A549 (cell line): ENCODE measurements around the gene ARHGDIA. TPM values are rescaled to one million over a fixed set of nuclear protein-coding genes. Genes with fewer than 3 reads are reported as not detected.

ENCODE experiments used
- ATAC-seq, 2 experiments: fragments of 200-7000 bp in 1 of 2; fragments of >200 bp in 1 of 2; cut with Nextera tagmentation in 1 of 2; cut with Tn5 transposase in 1 of 2; 3 replicates each; pipeline versions ENCODE4 v1.8.0 to v1.9.1; 2018 to 2020; ENCODE audit warnings: mild to moderate bottlenecking in 1 of 2, moderate library complexity in 1 of 2
- CTCF ChIA-PET: fragments of 300-600 bp; sonication (Branson Sonifier 250); formaldehyde crosslinking; extraction: SDS; loops from one replicate; lab custom pipeline; 2021; ENCODE audit warnings: antibody characterized with exemption, inconsistent platforms; lab: Yijun Ruan, JAX
- POLR2A ChIA-PET: fragments of 350-600 bp; formaldehyde crosslinking; extraction: SDS; loops from one replicate; lab custom pipeline; 2021; ENCODE audit warnings: antibody characterized with exemption, inconsistent platforms; lab: Yijun Ruan, JAX
- DNase-seq, 2 experiments: peaks; one replicate each; pipeline versions ENCODE4 v3.0.0 to v3.0.0-alpha.2; 2011 to 2016; ENCODE audit warnings: low read depth in 1 of 2, low spot score in 1 of 2
- FAIRE-seq: peaks from 2 replicates; lab custom pipeline; 2011; peaks lifted over from hg19 to GRCh38; lab: Jason Lieb, UNC
- H3K27ac ChIP-seq, 2 experiments: fragments of >200 bp; sonication (Bioruptor Twin); formaldehyde crosslinking; 3 replicates each; pipeline ENCODE4 v1.5.1; 2016 to 2017
- H3K4me1 ChIP-seq: fragments of >200 bp; sonication (Bioruptor Twin); formaldehyde crosslinking; 3 replicates; pipeline ENCODE4 v1.6.1; 2016
- H3K4me2 ChIP-seq: fragments of >200 bp; sonication (Bioruptor Twin); formaldehyde crosslinking; 3 replicates; pipeline ENCODE4 v1.6.1; 2016
- H3K4me3 ChIP-seq: fragments of >200 bp; sonication (Bioruptor Twin); formaldehyde crosslinking; 3 replicates; pipeline ENCODE4 v1.5.1; 2016
- H3K9me3 ChIP-seq: fragments of >200 bp; sonication (Bioruptor Twin); formaldehyde crosslinking; 3 replicates; pipeline ENCODE4 v1.6.1; 2016
- CBX2 ChIP-seq: fragments of 200-600 bp; sonication (generic); IDR thresholded peaks from 2 replicates; pipeline ENCODE4 v1.6.1; 2016; ENCODE audit warnings: low read depth, mild to moderate bottlenecking, borderline replicate concordance
- CBX8 ChIP-seq: fragments of 200-600 bp; sonication (generic); IDR thresholded peaks from 2 replicates; pipeline ENCODE4 v1.6.1; 2016
- CHD2 ChIP-seq: fragments of 150-350 bp; IDR thresholded peaks from 2 replicates; pipeline ENCODE4 v1.6.1; 2014; ENCODE audit warnings: low read length; ENCODE audit not compliant: partially characterized antibody
- CTCF ChIP-seq: fragments of >200 bp; sonication (Bioruptor Twin); formaldehyde crosslinking; IDR thresholded peaks from 3 replicates; pipeline ENCODE4 v1.5.1; 2016
- EHMT2 ChIP-seq: fragments of 200-600 bp; sonication (generic); IDR thresholded peaks from 2 replicates; pipeline ENCODE4 v1.6.1; 2016; ENCODE audit warnings: antibody characterized with exemption, low read depth, mild to moderate bottlenecking, moderate library complexity
- ELK1 ChIP-seq: fragments of 150-350 bp; IDR thresholded peaks from 2 replicates; pipeline ENCODE4 v1.6.1; 2014; ENCODE audit warnings: low read depth, mild to moderate bottlenecking, low read length
- ESRRA ChIP-seq: fragments of 150-350 bp; IDR thresholded peaks from 2 replicates; pipeline ENCODE4 v1.6.1; 2014; ENCODE audit warnings: mild to moderate bottlenecking, low read length, borderline replicate concordance
- HDAC2 ChIP-seq: fragments of 200-600 bp; sonication (generic); IDR thresholded peaks from 2 replicates; pipeline ENCODE4 v1.6.1; 2016
- HES2 ChIP-seq: fragments of >200 bp; sonication (Bioruptor Twin); formaldehyde crosslinking; IDR thresholded peaks from 2 replicates; pipeline ENCODE4 v1.6.1; 2016
- HEYL ChIP-seq: fragments of 250-450 bp; sonication (Bioruptor Pico); IDR thresholded peaks from 2 replicates; pipeline ENCODE4 v1.8.0; 2021; ENCODE audit warnings: mild to moderate bottlenecking, moderate library complexity
- HOXA7 ChIP-seq: fragments of 250-450 bp; sonication (Bioruptor Pico); IDR thresholded peaks from 2 replicates; pipeline ENCODE4 v1.5.0; 2020; ENCODE audit warnings: mild to moderate bottlenecking, moderate library complexity
- HOXB5 ChIP-seq: fragments of 250-450 bp; sonication (Bioruptor Pico); IDR thresholded peaks from 2 replicates; pipeline ENCODE4 v1.5.0; 2020; ENCODE audit warnings: mild to moderate bottlenecking, moderate library complexity
- JUNB ChIP-seq: fragments of >200 bp; sonication (Bioruptor Twin); formaldehyde crosslinking; IDR thresholded peaks from 2 replicates; pipeline ENCODE4 v1.6.1; 2016
- MAX ChIP-seq: IDR thresholded peaks from 2 replicates; pipeline ENCODE4 v1.6.1; 2012
- MAZ ChIP-seq: fragments of 150-350 bp; IDR thresholded peaks from 2 replicates; pipeline ENCODE4 v1.6.1; 2014; ENCODE audit warnings: antibody characterized with exemption, low read depth, low read length, borderline replicate concordance
- NPAS2 ChIP-seq: fragments of 250-450 bp; sonication (Bioruptor Pico); IDR thresholded peaks from 2 replicates; pipeline ENCODE4 v1.8.0; 2022; ENCODE audit warnings: mild to moderate bottlenecking, moderate library complexity, borderline replicate concordance
- POLR2A ChIP-seq: IDR thresholded peaks from 2 replicates; pipeline ENCODE4 v1.6.1; 2012; ENCODE audit warnings: mild to moderate bottlenecking, low read length
- POLR2AphosphoS2 ChIP-seq: conservative IDR thresholded peaks from 2 replicates; pipeline ENCODE4 v1.6.1; 2012; ENCODE audit warnings: low read length, improper control_type of control experiment, inconsistent platforms
- RAD21 ChIP-seq, 2 experiments: fragments of >200 bp in 1 of 2; sonication (Bioruptor Twin) in 1 of 2; formaldehyde crosslinking in 1 of 2; IDR thresholded peaks in 1 of 2; conservative IDR thresholded peaks in 1 of 2; 2 replicates in 1 of 2; 3 replicates in 1 of 2; pipeline ENCODE4 v1.6.1; 2012 to 2018; ENCODE audit warnings: inconsistent platforms in 1 of 2
- RARB ChIP-seq: fragments of 250-450 bp; sonication (Bioruptor Pico); IDR thresholded peaks from 2 replicates; pipeline ENCODE4 v1.8.0; 2021; ENCODE audit warnings: mild to moderate bottlenecking, moderate library complexity
- REST ChIP-seq: fragments of 200-600 bp; sonication (generic); IDR thresholded peaks from 2 replicates; pipeline ENCODE4 v1.6.1; 2016; ENCODE audit warnings: antibody characterized with exemption, mild to moderate bottlenecking, moderate library complexity
- RFX5 ChIP-seq: fragments of 450-650 bp; IDR thresholded peaks from 2 replicates; pipeline ENCODE4 v1.7.1; 2014; ENCODE audit warnings: antibody characterized with exemption, mild to moderate bottlenecking, moderate library complexity
- SREBF2 ChIP-seq: fragments of 450-650 bp; IDR thresholded peaks from 2 replicates; pipeline ENCODE4 v1.6.1; 2014; ENCODE audit warnings: mild to moderate bottlenecking, moderate library complexity
- TP53 ChIP-seq: fragments of 250-450 bp; sonication (Bioruptor Pico); IDR thresholded peaks from 2 replicates; pipeline ENCODE4 v1.5.0; 2021; ENCODE audit warnings: mild to moderate bottlenecking, moderate library complexity
- USF2 ChIP-seq: fragments of 450-650 bp; IDR thresholded peaks from 2 replicates; pipeline ENCODE4 v1.6.1; 2014; ENCODE audit warnings: antibody characterized with exemption
- ZC3H11A ChIP-seq: fragments of 450-650 bp; IDR thresholded peaks from 2 replicates; pipeline ENCODE4 v1.6.1; 2014; ENCODE audit warnings: antibody characterized with exemption, mild to moderate bottlenecking
- ZNF302 ChIP-seq: fragments of 250-450 bp; sonication (Bioruptor Pico); IDR thresholded peaks from 2 replicates; pipeline ENCODE4 v1.9.0; 2021; ENCODE audit warnings: inconsistent platforms, mild to moderate bottlenecking, moderate library complexity
- WGBS: methylation state at CpG from one replicate; pipeline ENCODE4 v1.1.6; 2017; ENCODE audit errors: missing lambda C conversion rate; 5-methylcytosine and 5-hydroxymethylcytosine counted together
- polyA plus RNA-seq, 4 experiments: library from polyadenylated mRNA; depleted of rRNA in 3 of 4; stranded (reverse); fragments of >200 nt; fragmentation: RNase III in 1 of 4; extraction: RNeasy Plus Mini Kit Qiagen cat#74134 plus additional on column Dnase treatment in 1 of 4; gene quantifications; 2 replicates in 3 of 4; 3 replicates in 1 of 4; pipeline ENCODE4 v1.2.3, GENCODE V29; 2011 to 2017

ARHGDIA gene
- polyA plus RNA-seq, 2 of the 4 experiments (the other 2 are of a cell fraction): 64.0 to 503 TPM

GRCh38 chr17:81824595-81824994 is 46.5 kb downstream of the ARHGDIA start:
- Histone ChIP-seq H3K4me3 (no peak overlapping the region), H3K4me2 (no peak overlapping the region), H3K4me1 (peaks cover 13% of the 10 kb centered on the region), H3K9me3 (no peaks in the 10 kb centered on the region), H3K27ac (no peak overlapping the region)
- WGBS: 74% methylated on average over 10 of the region's 11 CpGs
- TF ChIP-seq EHMT2: no peak
- no peak for TF ChIP-seq HES2
- TF ChIP-seq CTCF: no peak
- TF ChIP-seq ZC3H11A: no peak
- no peak for TF ChIP-seq RAD21 (conservative IDR thresholded peaks at IDR 0.05 in 1 of 2, IDR thresholded peaks at IDR 0.05 in 1 of 2)
- no peak for TF ChIP-seq RFX5
- TF ChIP-seq RARB (CRISPR knock-in tag): no peak
- no peak for TF ChIP-seq MAX
- no peak for TF ChIP-seq REST
- no peak for TF ChIP-seq POLR2AphosphoS2
- TF ChIP-seq ZNF302: no peak
- TF ChIP-seq HEYL (CRISPR knock-in tag): no peak
- TF ChIP-seq POLR2A: no peak
- no peak for TF ChIP-seq HOXB5 (CRISPR knock-in tag)
- no peak for TF ChIP-seq JUNB
- TF ChIP-seq SREBF2: no peak
- TF ChIP-seq NPAS2 (CRISPR knock-in tag): no peak
- no peak for TF ChIP-seq CHD2
- no peak for TF ChIP-seq MAZ
- ATAC-seq (no peak), FAIRE-seq (no peak), DNase-seq (no peak)
- ChIA-PET CTCF (interaction anchor here (0.6 to 3.3 kb wide), 6 partner anchors 12 to 135 kb away, joined by 3 to 14 read pairs (median 4); no protein-coding TSS in a partner anchor), POLR2A (interaction anchor here (1.3 kb wide), 1 partner anchor 9 kb away, joined by 3 read pairs; the partner anchor contains the start of gene MCRIP1)

- TF ChIP-seq ELK1 (no peak), HOXA7 (CRISPR knock-in tag) (no peak), TP53 (no peak), CBX8 (no peak), POLR2AphosphoS2 (no peak), HDAC2 (no peak), ESRRA (no peak), CHD2 (no peak), SREBF2 (no peak), USF2 (no peak), CBX2 (no peak), ZC3H11A (no peak)
- Histone ChIP-seq H3K4me1 (peaks cover 13% of the 10 kb centered on the region), H3K4me3 (no peak overlapping the region), H3K4me2 (no peak overlapping the region), H3K9me3 (no peaks in the 10 kb centered on the region), H3K27ac (no peak overlapping the region)
- no peak for DNase-seq
- WGBS: 87% methylated on average over 27 of the region's 33 CpGs
- POLR2A ChIA-PET: interaction anchor here (1.3 kb wide), 2 partner anchors 9 kb away, joined by 3 read pairs; partner anchors contain the start of gene MCRIP1
- no peak for ATAC-seq
- no peak for FAIRE-seq
- CTCF ChIA-PET: interaction anchor here (1.3 to 3.3 kb wide), 4 partner anchors 11 to 45 kb away, joined by 3 to 24 read pairs (median 8); no protein-coding TSS in a partner anchor
These were observed 47.2 kb downstream of the ARHGDIA start for GRCh38 chr17:81823820-81824550.
